Measurements from ENCODE around the gene TUBG1.

The TUBG1 gene

DNA sequence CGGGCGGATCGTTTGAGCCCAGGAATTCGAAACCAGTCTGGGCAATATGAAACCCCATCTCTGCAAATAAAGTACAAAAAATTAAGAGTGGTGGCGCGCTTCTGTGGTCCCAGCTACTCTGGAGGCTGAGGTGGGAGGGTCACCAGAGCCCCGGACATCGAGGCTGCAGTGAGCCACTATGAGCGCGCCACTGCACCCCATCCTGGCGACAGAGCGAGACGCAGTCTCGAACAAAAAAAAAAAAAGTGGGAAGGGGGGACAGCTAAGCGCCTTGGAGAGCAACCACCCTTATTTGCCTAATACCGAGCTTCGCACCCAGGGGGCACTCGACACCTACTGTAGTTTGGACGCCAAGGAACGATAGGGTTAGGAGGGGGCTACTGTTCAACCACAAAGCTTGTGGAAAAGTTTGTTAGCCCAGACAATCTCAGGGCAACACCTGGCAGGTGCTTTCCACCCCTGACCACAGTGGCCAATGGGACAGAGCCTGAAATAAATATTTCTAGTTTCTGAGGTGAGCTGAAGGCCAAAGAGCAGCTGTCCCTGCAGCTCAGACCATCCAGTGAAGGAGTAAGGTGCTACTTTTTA, 31.1 kb upstream of the TUBG1 start:
- Histone ChIP-seq H3K36me3 (ENCODE audit: control insufficient read depth in 5 of 5, insufficient read depth in 5 of 5, low read length in 5 of 5) (peaks cover 19 to 64% (median 54%) of the 10 kb centered on the region in 5 donors), H3K9ac (ENCODE audit: low read length in 5 of 5) (peak overlapping the region; percentile 74 to 98 (median 89)), H3K27ac (ENCODE audit: low read depth, low read length) (peak overlapping the region; percentile 86), H3K9me3 (ENCODE audit: control insufficient read depth in 5 of 5, low read length in 5 of 5) (no peaks in the 10 kb centered on the region), H3K4me1 (ENCODE audit: control insufficient read depth in 5 of 5, insufficient read depth in 5 of 5, low read length in 5 of 5) (peaks cover 7 to 22% (median 19%) of the 10 kb centered on the region in 5 donors), H3K27me3 (ENCODE audit: control insufficient read depth in 5 of 5, insufficient read depth in 4 of 5, low read length in 5 of 5) (no peaks in the 10 kb centered on the region), H3K4me3 (ENCODE audit: low read depth in 1 of 5, low read length in 5 of 5) (peak overlapping the region; percentile 70 to 93 (median 82))

DNA sequence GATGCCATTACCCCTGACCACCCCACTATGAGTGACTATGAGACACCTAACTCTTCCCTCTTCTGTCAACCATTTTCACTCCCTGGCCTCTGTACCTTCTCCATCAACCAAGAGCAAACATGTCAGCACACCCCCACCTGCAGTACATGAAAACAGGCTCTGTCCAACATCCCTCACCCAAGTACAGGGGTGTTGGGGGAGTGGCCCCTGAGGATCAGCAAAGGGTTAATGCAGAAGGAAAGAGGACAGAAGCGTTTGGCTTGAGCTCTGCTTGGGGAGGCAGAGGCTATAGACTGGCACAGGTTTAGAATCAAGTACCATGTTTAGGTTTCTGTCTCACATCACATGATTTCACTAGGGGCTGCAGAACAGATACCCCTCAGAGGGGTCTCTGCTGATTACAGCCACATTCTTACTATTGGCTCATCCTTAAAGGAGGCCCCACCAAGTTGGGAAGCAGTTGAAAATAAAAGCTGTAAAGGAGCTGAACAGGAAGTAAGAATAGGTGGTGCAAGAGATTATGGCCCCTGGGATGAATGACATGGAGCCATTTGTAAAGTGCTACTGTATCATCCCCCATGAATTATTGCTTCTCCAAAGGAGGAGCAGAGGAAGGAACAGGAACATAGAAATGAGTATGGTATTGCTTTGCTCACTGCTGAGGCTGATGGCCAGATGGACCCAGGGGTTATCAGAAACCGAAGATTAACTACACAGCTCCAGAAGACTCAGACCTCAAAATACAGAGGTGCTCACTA, 29.5 kb upstream of the TUBG1 start:
- H3K9me3 ChIP-seq (ENCODE audit: control insufficient read depth in 5 of 5, low read length in 5 of 5) = no peaks in the 10 kb centered on the region
- no peak overlapping the region for H3K27ac ChIP-seq (ENCODE audit: low read depth, low read length)
- no peak overlapping the region for H3K9ac ChIP-seq (ENCODE audit: low read length in 5 of 5)
- H3K4me1 ChIP-seq (ENCODE audit: control insufficient read depth in 5 of 5, insufficient read depth in 5 of 5, low read length in 5 of 5) = peaks cover 7 to 24% (median 22%) of the 10 kb centered on the region in 5 donors
- no peak overlapping the region for H3K4me3 ChIP-seq (ENCODE audit: low read depth in 1 of 5, low read length in 5 of 5)
- H3K36me3 ChIP-seq (ENCODE audit: control insufficient read depth in 5 of 5, insufficient read depth in 5 of 5, low read length in 5 of 5) = peaks cover 13 to 63% (median 54%) of the 10 kb centered on the region in 5 donors
- H3K27me3 ChIP-seq (ENCODE audit: control insufficient read depth in 5 of 5, insufficient read depth in 4 of 5, low read length in 5 of 5) = no peaks in the 10 kb centered on the region

DNA sequence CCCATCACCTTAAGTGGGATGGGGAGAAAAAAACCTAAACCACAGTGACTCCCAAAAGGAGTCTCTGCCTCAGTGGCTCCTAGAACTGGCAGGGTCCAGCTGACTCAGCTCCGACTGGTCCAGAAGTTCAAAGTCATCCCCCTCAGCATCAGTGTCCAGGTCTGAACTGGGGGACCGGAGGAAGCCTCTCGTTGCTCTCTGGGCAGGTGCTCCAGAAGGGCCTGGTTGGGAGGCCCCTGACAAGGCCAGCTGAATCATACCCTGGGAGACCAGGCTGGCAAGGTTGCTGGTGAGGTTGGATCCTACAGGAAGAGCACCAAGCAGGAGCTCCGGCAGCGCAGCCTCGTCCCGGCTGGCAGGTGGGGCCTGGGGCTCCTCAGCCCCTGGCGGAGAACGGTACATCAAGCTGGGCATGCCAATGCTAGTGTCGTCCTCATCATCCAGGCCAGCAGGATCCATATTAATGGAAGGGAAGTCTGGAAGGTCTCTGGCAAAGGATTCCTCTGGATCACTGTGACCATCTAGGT, 27.7 kb upstream of the TUBG1 start:
- Histone ChIP-seq H3K27ac (ENCODE audit: low read depth, low read length) (no peak overlapping the region), H3K27me3 (ENCODE audit: control insufficient read depth in 5 of 5, insufficient read depth in 4 of 5, low read length in 5 of 5) (no peaks in the 10 kb centered on the region), H3K36me3 (ENCODE audit: control insufficient read depth in 5 of 5, insufficient read depth in 5 of 5, low read length in 5 of 5) (peaks cover 13 to 72% (median 67%) of the 10 kb centered on the region in 5 donors), H3K9me3 (ENCODE audit: control insufficient read depth in 5 of 5, low read length in 5 of 5) (no peaks in the 10 kb centered on the region), H3K4me1 (ENCODE audit: control insufficient read depth in 5 of 5, insufficient read depth in 5 of 5, low read length in 5 of 5) (peaks cover 10 to 40% (median 38%) of the 10 kb centered on the region in 5 donors), H3K4me3 (ENCODE audit: low read depth in 1 of 5, low read length in 5 of 5) (no peak overlapping the region), H3K9ac (ENCODE audit: low read length in 5 of 5) (no peak overlapping the region)

- Histone ChIP-seq H3K27ac (ENCODE audit: low read depth, low read length) (no peak overlapping the region), H3K9me3 (ENCODE audit: control insufficient read depth in 5 of 5, low read length in 5 of 5) (no peaks in the 10 kb centered on the region), H3K4me3 (ENCODE audit: low read depth in 1 of 5, low read length in 5 of 5) (no peak overlapping the region), H3K36me3 (ENCODE audit: control insufficient read depth in 5 of 5, insufficient read depth in 5 of 5, low read length in 5 of 5) (peaks cover 20 to 93% (median 84%) of the 10 kb centered on the region in 5 donors), H3K27me3 (ENCODE audit: control insufficient read depth in 5 of 5, insufficient read depth in 4 of 5, low read length in 5 of 5) (no peaks in the 10 kb centered on the region), H3K9ac (ENCODE audit: low read length in 5 of 5) (peak overlapping the region in 1 of 5 donors; percentile 56), H3K4me1 (ENCODE audit: control insufficient read depth in 5 of 5, insufficient read depth in 5 of 5, low read length in 5 of 5) (peaks cover 3 to 27% (median 21%) of the 10 kb centered on the region in 5 donors)
These were observed 24.6 kb upstream of the TUBG1 start for GRCh38 chr17:42584880-42585279.

DNA sequence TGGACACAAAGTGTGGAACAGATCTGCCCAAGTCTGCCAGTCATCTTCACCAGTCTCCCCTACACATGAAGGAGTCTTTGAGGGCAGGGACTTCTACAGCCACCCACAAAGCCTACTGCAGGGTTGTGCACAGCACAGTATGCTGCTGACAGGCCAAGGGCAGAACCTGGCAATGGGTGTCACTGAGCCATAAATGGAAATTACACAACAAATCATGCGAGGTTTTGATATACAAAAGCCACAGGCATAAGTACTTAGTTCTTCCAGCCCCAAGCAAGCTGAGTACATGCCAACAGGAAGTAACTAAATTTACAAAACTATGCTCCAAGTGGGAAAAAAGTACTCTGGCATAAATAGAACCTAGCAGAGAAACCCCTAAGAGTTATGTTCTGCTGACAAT, 24.1 kb upstream of the TUBG1 start:
- Histone ChIP-seq H3K4me1 (ENCODE audit: control insufficient read depth in 5 of 5, insufficient read depth in 5 of 5, low read length in 5 of 5) (peaks cover 3 to 27% (median 21%) of the 10 kb centered on the region in 5 donors), H3K4me3 (ENCODE audit: low read depth in 1 of 5, low read length in 5 of 5) (no peak overlapping the region), H3K9me3 (ENCODE audit: control insufficient read depth in 5 of 5, low read length in 5 of 5) (no peaks in the 10 kb centered on the region), H3K36me3 (ENCODE audit: control insufficient read depth in 5 of 5, insufficient read depth in 5 of 5, low read length in 5 of 5) (peaks cover 17 to 93% (median 80%) of the 10 kb centered on the region in 5 donors), H3K27ac (ENCODE audit: low read depth, low read length) (peak overlapping the region; percentile 24), H3K27me3 (ENCODE audit: control insufficient read depth in 5 of 5, insufficient read depth in 4 of 5, low read length in 5 of 5) (no peaks in the 10 kb centered on the region), H3K9ac (ENCODE audit: low read length in 5 of 5) (peak overlapping the region in 1 of 5 donors; percentile 56)

DNA sequence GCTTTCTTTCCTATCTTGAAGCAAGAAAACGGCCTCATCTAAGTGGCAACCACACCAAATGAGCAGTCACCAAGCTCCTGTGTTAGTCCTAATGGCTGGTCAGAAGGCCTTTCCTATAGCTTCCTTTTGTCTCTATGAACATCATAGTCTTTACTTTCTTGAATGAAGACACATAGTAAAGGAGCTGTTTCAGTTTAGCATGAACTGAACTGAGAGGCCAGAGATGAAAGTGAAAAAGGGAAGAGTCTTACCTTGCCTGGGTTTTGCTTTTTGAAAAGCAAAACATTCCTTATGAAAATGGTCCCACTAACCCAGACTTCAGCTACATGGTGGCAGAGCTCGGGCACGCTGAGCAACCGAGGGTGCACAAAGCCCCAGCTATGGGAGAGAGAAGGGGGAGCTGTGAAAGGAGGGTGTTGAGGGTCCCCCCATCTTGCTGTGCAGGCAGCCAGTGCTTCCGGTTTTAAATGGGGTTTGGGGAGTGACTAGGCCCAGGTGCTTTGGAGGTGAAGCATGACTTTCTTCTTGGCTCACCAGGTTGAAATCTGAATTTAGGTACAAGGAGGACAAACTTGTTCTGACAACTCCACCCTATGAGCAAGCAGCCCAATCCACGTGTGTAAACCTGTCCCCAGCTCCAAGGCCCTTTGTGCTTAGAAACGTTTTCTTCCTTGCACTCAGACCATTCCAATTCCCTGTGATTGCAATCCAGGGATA, 22.8 kb upstream of the TUBG1 start:
- Histone ChIP-seq H3K36me3 (ENCODE audit: control insufficient read depth in 5 of 5, insufficient read depth in 5 of 5, low read length in 5 of 5) (peaks cover 23 to 93% (median 79%) of the 10 kb centered on the region in 5 donors), H3K9ac (ENCODE audit: low read length in 5 of 5) (peak overlapping the region in 2 of 5 donors; percentile 15 to 30), H3K27me3 (ENCODE audit: control insufficient read depth in 5 of 5, insufficient read depth in 4 of 5, low read length in 5 of 5) (no peaks in the 10 kb centered on the region), H3K27ac (ENCODE audit: low read depth, low read length) (peak overlapping the region; percentile 24), H3K9me3 (ENCODE audit: control insufficient read depth in 5 of 5, low read length in 5 of 5) (no peaks in the 10 kb centered on the region), H3K4me1 (ENCODE audit: control insufficient read depth in 5 of 5, insufficient read depth in 5 of 5, low read length in 5 of 5) (peaks cover 3 to 27% (median 21%) of the 10 kb centered on the region in 5 donors), H3K4me3 (ENCODE audit: low read depth in 1 of 5, low read length in 5 of 5) (no peak overlapping the region)

GRCh38 chr17:42590886-42591285, 18.6 kb upstream of the TUBG1 start:
- no peak overlapping the region for H3K4me3 ChIP-seq (ENCODE audit: low read depth in 1 of 5, low read length in 5 of 5)
- no peaks in the 10 kb centered on the region for H3K27me3 ChIP-seq (ENCODE audit: control insufficient read depth in 5 of 5, insufficient read depth in 4 of 5, low read length in 5 of 5)
- no peak overlapping the region for H3K27ac ChIP-seq (ENCODE audit: low read depth, low read length)
- H3K9me3 ChIP-seq (ENCODE audit: control insufficient read depth in 5 of 5, low read length in 5 of 5) = no peaks in the 10 kb centered on the region
- H3K36me3 ChIP-seq (ENCODE audit: control insufficient read depth in 5 of 5, insufficient read depth in 5 of 5, low read length in 5 of 5) = peaks cover 16 to 63% (median 44%) of the 10 kb centered on the region in 5 donors
- H3K4me1 ChIP-seq (ENCODE audit: control insufficient read depth in 5 of 5, insufficient read depth in 5 of 5, low read length in 5 of 5) = peaks cover 0 to 15% (median 10%) of the 10 kb centered on the region in 5 donors
- no peak overlapping the region for H3K9ac ChIP-seq (ENCODE audit: low read length in 5 of 5)

DNA sequence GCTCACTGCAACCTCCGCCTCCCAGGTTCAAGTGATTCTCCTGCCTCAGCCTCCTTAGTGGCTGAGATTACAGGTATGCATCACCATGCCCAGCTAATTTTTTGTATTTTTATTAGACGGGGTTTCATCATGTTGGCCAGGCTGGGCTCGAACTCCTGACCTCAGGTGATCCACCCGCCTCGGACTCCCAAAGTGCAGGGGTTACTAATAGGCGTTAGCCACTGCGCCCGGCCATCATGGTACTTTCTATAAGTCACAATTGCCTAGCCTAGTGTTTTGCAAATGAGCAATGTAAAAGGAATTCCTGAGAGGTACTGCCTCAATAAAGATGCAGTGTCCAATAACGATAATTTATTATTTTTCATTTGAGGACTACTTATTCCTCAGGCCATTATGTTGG, 18.1 kb upstream of the TUBG1 start:
- Histone ChIP-seq H3K9me3 (ENCODE audit: control insufficient read depth in 5 of 5, low read length in 5 of 5) (no peaks in the 10 kb centered on the region), H3K4me1 (ENCODE audit: control insufficient read depth in 5 of 5, insufficient read depth in 5 of 5, low read length in 5 of 5) (peaks cover 0 to 10% (median 5%) of the 10 kb centered on the region in 5 donors), H3K27ac (ENCODE audit: low read depth, low read length) (no peak overlapping the region), H3K36me3 (ENCODE audit: control insufficient read depth in 5 of 5, insufficient read depth in 5 of 5, low read length in 5 of 5) (peaks cover 16 to 59% (median 41%) of the 10 kb centered on the region in 5 donors), H3K9ac (ENCODE audit: low read length in 5 of 5) (no peak overlapping the region), H3K27me3 (ENCODE audit: control insufficient read depth in 5 of 5, insufficient read depth in 4 of 5, low read length in 5 of 5) (no peaks in the 10 kb centered on the region), H3K4me3 (ENCODE audit: low read depth in 1 of 5, low read length in 5 of 5) (no peak overlapping the region)

- Histone ChIP-seq H3K4me3 (ENCODE audit: low read depth in 1 of 5, low read length in 5 of 5) (no peak overlapping the region), H3K27me3 (ENCODE audit: control insufficient read depth in 5 of 5, insufficient read depth in 4 of 5, low read length in 5 of 5) (no peaks in the 10 kb centered on the region), H3K9me3 (ENCODE audit: control insufficient read depth in 5 of 5, low read length in 5 of 5) (no peaks in the 10 kb centered on the region), H3K4me1 (ENCODE audit: control insufficient read depth in 5 of 5, insufficient read depth in 5 of 5, low read length in 5 of 5) (peaks cover 0 to 13% (median 10%) of the 10 kb centered on the region in 5 donors), H3K36me3 (ENCODE audit: control insufficient read depth in 5 of 5, insufficient read depth in 5 of 5, low read length in 5 of 5) (peaks cover 3 to 16% (median 5%) of the 10 kb centered on the region in 5 donors), H3K27ac (ENCODE audit: low read depth, low read length) (no peak overlapping the region), H3K9ac (ENCODE audit: low read length in 5 of 5) (no peak overlapping the region)
These were observed 13.1 kb upstream of the TUBG1 start for GRCh38 chr17:42596386-42596785.

Measured in subcutaneous abdominal adipose tissue (tissue), 5 donors.